Parathyroid adenoma (tissue), 2 donors: ENCODE results near the gene NAGPA.

Source experiments
- H2AFZ ChIP-seq: fragments of 300-600 bp; sonication (generic); one replicate; pipeline ENCODE4 v1.7.0; 2017; ENCODE audit warnings: antibody characterized with exemption, mild to moderate bottlenecking
- H3K27ac ChIP-seq: fragments of 300-600 bp; sonication (generic); one replicate; pipeline ENCODE4 v1.7.0; 2017
- H3K27me3 ChIP-seq: fragments of 300-600 bp; sonication (generic); one replicate; pipeline ENCODE4 v1.7.0; 2017; ENCODE audit warnings: low read length; ENCODE audit not compliant: control insufficient read depth, insufficient read depth
- H3K36me3 ChIP-seq: fragments of 300-600 bp; sonication (generic); one replicate; pipeline ENCODE4 v1.7.0; 2017; ENCODE audit warnings: low read length; ENCODE audit not compliant: control insufficient read depth, insufficient read depth
- H3K4me1 ChIP-seq: fragments of 300-600 bp; sonication (generic); one replicate; pipeline ENCODE4 v1.7.0; 2017; ENCODE audit warnings: control low read depth
- H3K4me2 ChIP-seq: fragments of 300-600 bp; sonication (generic); one replicate; pipeline ENCODE4 v1.7.0; 2017; ENCODE audit warnings: low read length
- H3K4me3 ChIP-seq: fragments of 300-600 bp; sonication (generic); one replicate; pipeline ENCODE4 v1.7.0; 2017; ENCODE audit warnings: low read depth, low read length
- H3K79me2 ChIP-seq: fragments of 300-600 bp; sonication (generic); one replicate; pipeline ENCODE4 v1.7.0; 2017; ENCODE audit warnings: control low read depth
- H3K9ac ChIP-seq: fragments of 300-600 bp; sonication (generic); one replicate; pipeline ENCODE4 v1.7.0; 2017; ENCODE audit warnings: mild to moderate bottlenecking
- H3K9me3 ChIP-seq: fragments of 300-600 bp; sonication (generic); one replicate; pipeline ENCODE4 v1.7.0; 2017; ENCODE audit warnings: low read length; ENCODE audit not compliant: control insufficient read depth
- TF ChIP-seq, protein P1 (sequence below): fragments of 300-600 bp; sonication (generic); IDR thresholded peaks from one replicate; pipeline ENCODE4 v1.7.0; 2017; ENCODE audit warnings: antibody characterized with exemption, mild to moderate bottlenecking
- donor health status: primary hyperparathyroidism.

Gene NAGPA

DNA sequence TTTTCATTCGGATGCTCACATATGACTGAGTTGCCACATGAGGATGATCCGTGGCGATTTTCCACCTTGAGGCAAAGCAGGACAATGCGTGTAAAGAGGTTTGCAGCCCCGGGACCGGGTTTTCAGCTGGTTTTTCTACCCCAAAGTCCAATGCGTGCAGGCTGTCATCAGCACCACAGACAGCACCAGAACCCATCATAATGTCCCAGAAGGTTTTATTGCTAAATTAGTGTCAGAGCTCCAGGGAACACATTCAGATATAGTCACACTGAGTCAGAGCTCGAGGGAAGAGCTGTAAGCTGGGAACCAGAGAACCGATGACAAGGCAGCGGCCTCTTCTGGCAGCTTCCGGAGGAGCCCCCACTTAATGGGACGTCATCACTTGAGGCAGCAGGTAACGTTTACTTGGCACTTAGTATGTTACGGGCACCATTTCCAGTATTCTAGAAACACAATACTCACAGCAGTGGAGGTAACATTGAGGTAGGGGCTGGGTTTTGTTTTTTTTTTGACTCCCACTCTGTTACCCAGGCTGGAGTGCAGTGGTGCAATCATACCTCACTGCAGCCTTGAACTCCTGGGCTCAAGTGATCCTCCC is 8.9 kb upstream of the NAGPA start:
- no peak overlapping the region for H3K9ac ChIP-seq
- H3K27ac ChIP-seq, result no peak overlapping the region
- no peaks in the 10 kb centered on the region for H3K36me3 ChIP-seq
- H3K27me3 ChIP-seq, result no peaks in the 10 kb centered on the region
- no peak overlapping the region for H2AFZ ChIP-seq
- no peak overlapping the region for H3K4me3 ChIP-seq
- peaks cover 6% of the 10 kb centered on the region for H3K79me2 ChIP-seq
- no peak overlapping the region for H3K4me2 ChIP-seq
- TF ChIP-seq, protein P1, sequence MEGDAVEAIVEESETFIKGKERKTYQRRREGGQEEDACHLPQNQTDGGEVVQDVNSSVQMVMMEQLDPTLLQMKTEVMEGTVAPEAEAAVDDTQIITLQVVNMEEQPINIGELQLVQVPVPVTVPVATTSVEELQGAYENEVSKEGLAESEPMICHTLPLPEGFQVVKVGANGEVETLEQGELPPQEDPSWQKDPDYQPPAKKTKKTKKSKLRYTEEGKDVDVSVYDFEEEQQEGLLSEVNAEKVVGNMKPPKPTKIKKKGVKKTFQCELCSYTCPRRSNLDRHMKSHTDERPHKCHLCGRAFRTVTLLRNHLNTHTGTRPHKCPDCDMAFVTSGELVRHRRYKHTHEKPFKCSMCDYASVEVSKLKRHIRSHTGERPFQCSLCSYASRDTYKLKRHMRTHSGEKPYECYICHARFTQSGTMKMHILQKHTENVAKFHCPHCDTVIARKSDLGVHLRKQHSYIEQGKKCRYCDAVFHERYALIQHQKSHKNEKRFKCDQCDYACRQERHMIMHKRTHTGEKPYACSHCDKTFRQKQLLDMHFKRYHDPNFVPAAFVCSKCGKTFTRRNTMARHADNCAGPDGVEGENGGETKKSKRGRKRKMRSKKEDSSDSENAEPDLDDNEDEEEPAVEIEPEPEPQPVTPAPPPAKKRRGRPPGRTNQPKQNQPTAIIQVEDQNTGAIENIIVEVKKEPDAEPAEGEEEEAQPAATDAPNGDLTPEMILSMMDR, result no peak
- H3K4me1 ChIP-seq, result no peaks in the 10 kb centered on the region
- H3K9me3 ChIP-seq, result no peaks in the 10 kb centered on the region

DNA sequence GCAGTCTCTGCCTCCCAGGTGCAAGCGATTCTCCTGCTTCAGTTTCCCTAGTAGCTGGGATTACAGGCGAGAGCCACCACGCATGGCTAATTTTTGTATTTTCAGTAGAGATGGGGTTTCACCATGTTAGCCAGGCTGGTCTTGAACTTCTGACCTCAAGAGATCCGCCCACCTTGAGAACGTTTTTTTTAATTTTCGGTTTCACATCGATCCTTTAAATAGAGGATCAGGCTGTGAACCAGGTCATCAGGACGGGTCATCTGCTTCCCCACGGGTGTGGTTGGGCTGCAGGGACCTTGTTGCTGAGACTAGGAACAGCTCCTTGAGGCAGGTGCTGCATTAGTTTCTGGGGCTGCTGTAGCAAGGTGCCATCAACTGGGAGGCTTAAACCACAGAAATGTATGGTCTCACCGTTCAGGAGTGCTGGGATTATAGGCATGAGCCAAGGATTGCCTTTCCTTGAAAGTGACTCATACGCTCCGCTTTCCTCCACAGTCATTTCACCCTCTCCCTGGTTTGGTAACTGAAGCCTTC is 7.9 kb upstream of the NAGPA start:
- Histone ChIP-seq H3K27me3 (no peaks in the 10 kb centered on the region), H3K9me3 (no peaks in the 10 kb centered on the region), H2AFZ (no peak overlapping the region), H3K27ac (no peak overlapping the region), H3K36me3 (no peaks in the 10 kb centered on the region), H3K9ac (no peak overlapping the region), H3K4me3 (no peak overlapping the region), H3K4me1 (no peaks in the 10 kb centered on the region), H3K79me2 (peaks cover 6% of the 10 kb centered on the region), H3K4me2 (no peak overlapping the region)
- TF ChIP-seq, protein P1, result no peak

DNA sequence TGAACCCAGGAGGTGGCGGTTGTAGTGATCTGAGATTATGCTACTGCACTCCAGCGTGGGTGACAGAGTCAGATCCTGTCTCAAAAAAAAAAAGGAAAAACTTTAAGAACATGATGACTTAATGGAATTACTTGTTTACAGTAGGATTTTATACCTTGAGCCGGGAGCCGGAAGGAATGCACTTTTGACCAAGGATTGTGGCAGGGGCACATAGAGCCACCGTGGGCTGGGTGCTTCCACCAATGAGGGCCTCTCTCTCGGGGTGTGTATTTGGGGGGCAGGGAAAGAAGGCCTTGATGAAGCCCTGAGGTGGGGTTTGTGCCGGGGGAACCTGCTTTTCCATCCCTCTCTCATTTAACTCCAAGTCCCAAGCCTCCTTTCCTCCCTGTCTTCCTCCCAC is 6.7 kb upstream of the NAGPA start:
- Histone ChIP-seq H3K4me2 (no peak overlapping the region), H2AFZ (no peak overlapping the region), H3K9me3 (no peaks in the 10 kb centered on the region), H3K27ac (no peak overlapping the region), H3K27me3 (no peaks in the 10 kb centered on the region), H3K4me1 (no peaks in the 10 kb centered on the region), H3K9ac (no peak overlapping the region), H3K79me2 (peaks cover 6% of the 10 kb centered on the region), H3K36me3 (no peaks in the 10 kb centered on the region), H3K4me3 (no peak overlapping the region)
- TF ChIP-seq, protein P1, result no peak

DNA sequence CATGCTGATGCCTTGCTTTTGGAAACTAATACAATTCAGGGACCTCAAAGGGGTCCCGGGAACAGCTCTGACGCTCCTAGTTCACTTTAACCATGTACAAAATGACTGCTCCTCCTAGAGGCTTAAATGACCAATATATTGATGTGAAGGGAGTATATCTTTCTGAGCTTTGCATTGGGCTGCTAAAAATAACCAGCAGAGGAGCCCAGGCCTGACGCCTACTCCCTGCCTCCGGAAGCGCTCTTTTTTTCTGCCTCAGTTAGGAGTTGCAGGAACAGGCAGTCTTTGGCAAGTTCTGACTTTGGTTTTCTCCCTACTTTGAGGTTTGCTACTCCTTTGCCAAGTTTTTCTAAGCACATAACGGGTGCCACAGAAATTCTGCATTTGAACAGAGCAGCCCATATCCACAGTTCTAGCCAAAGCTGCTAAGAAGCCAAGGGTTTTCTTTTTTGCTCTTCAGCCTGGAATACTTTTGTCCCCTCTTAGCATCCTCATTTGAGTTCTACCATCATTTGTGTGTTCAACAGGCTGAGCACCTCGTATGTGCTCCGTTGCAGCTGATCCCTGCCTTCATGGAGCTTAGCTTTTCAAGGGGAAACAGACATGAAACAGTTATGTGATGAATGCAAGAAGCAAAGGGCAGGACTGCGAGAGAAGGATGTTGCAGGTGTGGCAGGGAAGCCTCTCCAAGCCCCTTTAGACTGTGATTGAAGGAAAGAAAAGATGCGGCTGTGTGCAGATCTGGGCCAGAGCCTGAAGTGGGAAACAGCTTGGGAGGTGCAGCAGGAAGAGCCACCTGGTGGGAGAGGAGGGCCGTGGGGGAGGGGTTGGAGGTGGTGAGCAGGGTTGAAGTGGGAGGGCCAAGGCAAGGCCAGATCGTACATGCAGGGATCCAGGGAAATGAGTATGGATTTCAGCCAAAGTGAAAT is 2.8 kb upstream of the NAGPA start:
- Histone ChIP-seq H3K36me3 (no peaks in the 10 kb centered on the region), H3K27ac (no peak overlapping the region), H2AFZ (no peak overlapping the region), H3K4me3 (no peak overlapping the region), H3K9me3 (no peaks in the 10 kb centered on the region), H3K4me2 (no peak overlapping the region), H3K27me3 (no peaks in the 10 kb centered on the region), H3K9ac (no peak overlapping the region), H3K79me2 (no peaks in the 10 kb centered on the region), H3K4me1 (peaks cover 11% of the 10 kb centered on the region)
- TF ChIP-seq, protein P1, result no peak
